ELF-1 (cell line): ENCODE measurements around the gene EIF1B.
"Not testable (repeated sequence)": the region's sequence is repeated elsewhere in the genome, so short reads cannot be mapped to it uniquely, and the experiment has no call there.

Experiments used
- DNase-seq: peaks from one replicate; pipeline ENCODE4 v3.0.0-alpha.2; 2016; ENCODE audit warnings: low read depth, low spot score

EIF1B gene

GRCh38 chr3:40309418-40309924 is at the start of gene EIF1B:
Gene EIF1B (plus strand): TSS chr3:40309707. CDS start chr3:40309942, 235 bp downstream.
- peak; percentile 99 for DNase-seq

GRCh38 chr3:40262331-40262730 is 47.2 kb upstream of the EIF1B start:
- no peak for DNase-seq

- DNase-seq, result no peak
Measured at GRCh38 chr3:40264451-40264850, 45.1 kb upstream of the EIF1B start.

DNA sequence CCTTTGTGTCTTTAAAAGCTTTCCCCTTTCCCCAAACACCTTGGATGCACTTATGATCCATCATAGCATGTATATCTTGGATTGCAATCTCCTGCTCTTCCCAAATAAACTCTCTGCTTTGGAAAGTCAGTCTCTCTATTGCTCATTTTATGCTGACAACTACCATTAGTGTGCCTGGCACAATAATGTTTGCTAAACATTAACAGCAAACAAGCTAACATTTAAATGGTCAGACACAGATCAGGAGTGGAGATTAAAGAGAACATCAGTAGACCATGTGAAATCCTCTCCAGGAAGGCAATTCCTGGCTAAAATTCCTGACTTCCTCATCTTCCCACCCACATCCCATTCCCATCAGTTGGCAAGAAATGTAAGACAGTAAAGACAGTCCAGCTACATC is 44.3 kb upstream of the EIF1B start:
- DNase-seq, result no peak

- no peak for DNase-seq
Measured at GRCh38 chr3:40267937-40268724, 41.4 kb upstream of the EIF1B start.

GRCh38 chr3:40268802-40269524 is 40.5 kb upstream of the EIF1B start:
- DNase-seq, result no peak

- no peak for DNase-seq
Measured at GRCh38 chr3:40278791-40279190, 30.7 kb upstream of the EIF1B start.

- no peak for DNase-seq
Measured at GRCh38 chr3:40281995-40282394, 27.5 kb upstream of the EIF1B start.

DNA sequence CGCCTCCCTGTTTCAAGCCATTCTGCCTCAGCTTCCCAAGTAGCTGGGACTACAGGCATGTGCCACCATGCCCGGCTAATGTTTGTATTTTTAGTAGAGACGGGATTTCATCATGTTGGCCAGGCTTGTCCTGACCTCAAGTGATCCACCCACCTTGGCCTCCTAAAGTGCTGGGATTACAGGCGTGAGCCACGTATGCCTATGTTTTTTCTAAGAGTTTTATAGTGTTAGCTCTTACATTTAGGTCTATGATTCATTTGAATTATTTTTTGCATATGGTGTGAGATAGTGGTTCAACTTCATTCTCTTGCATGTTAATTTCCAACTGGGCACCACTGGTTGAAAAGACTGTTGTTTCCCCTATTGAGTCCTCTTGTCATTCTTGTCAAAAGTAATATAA is 26.4 kb upstream of the EIF1B start:
- not testable (repeated sequence) for DNase-seq

GRCh38 chr3:40287248-40287647 is 22.3 kb upstream of the EIF1B start:
- DNase-seq, result no peak

- DNase-seq, result no peak
Measured at GRCh38 chr3:40290396-40290795, 19.1 kb upstream of the EIF1B start.

GRCh38 chr3:40291471-40291870 is 18.0 kb upstream of the EIF1B start:
- no peak for DNase-seq

- peak; percentile 65 for DNase-seq
Measured at GRCh38 chr3:40292637-40293349, 16.7 kb upstream of the EIF1B start.

GRCh38 chr3:40294434-40294833 is 15.1 kb upstream of the EIF1B start:
- DNase-seq, result no peak

- no peak for DNase-seq
Measured at GRCh38 chr3:40298075-40298474, 11.4 kb upstream of the EIF1B start.

- DNase-seq, result no peak
Measured at GRCh38 chr3:40299130-40299720, 10.3 kb upstream of the EIF1B start.

- no peak for DNase-seq
Measured at GRCh38 chr3:40299721-40300335, 9.7 kb upstream of the EIF1B start.

DNA sequence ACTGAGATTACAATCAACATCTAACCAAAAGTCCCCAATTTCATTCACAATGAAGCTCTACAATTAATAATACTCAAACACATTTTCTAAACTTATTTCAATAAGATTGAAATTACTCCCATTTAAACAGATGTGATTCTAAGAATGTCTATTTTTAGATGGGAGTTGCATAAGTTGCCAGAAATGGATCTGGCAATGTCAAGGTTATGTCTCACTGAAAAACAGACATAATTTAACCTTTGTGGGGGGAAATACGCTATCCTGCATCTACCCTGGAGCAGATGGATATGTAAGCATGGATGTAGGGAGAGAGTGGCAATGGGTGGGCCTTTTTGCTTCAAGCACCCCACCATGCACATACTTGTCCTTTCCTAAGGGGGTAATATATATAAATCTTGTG is 6.7 kb upstream of the EIF1B start:
- no peak for DNase-seq

- no peak for DNase-seq
Measured at GRCh38 chr3:40304352-40304751, 5.2 kb upstream of the EIF1B start.

DNA sequence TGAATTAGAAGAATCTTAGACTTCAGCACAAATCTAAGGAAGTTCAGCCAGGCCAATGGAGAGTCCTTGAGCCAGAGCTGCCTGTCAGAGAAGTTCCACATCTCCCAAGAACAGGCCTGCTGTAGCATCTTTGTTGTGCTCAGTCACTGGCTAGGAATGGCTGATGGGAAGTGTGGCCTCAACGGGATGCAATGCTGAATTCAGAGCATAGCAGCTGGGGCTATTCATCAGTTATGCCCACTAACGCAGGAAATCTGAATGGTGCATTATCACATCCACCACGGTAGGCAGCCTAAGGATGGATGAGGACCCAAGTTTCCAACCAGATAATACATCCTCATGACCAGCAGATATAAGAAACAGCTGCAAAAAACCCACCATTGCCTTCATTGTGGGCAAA is 3.2 kb upstream of the EIF1B start:
- DNase-seq, result no peak

DNA sequence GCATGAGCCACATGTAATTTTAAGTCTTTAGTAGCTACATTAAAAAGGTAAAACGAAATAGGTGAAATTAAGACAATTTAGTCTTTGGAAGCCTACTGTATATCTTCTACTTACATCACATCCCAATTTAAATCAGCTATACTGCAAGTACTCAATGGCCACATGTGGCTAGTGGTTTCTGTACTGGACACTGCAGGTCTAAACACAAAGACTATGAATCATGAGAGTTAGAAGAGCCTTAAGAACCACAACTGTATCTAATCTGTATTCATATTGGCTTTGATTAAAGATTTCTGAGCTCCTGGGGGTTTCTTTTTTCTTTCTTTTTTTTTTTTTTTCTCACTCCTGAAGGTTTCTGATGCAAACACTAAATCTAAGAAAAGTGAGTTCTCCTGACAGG is 2.3 kb upstream of the EIF1B start:
- no peak for DNase-seq
